Natural killer cell treated with Interleukin-12 subunit alpha and Interleukin-12 subunit beta and Interleukin-15 and Interleukin-18, amount 100 ng/mL, for 72 hours (primary cell): ENCODE measurements around the gene GMDS. TPM values are rescaled to one million over a fixed set of nuclear protein-coding genes. Genes with fewer than 3 reads are reported as not detected.
A peak's percentile ranks its signal among the peaks of the same experiment; 100 is the strongest.

Experiments
- ATAC-seq, 2 donors: fragments of 150-1000 bp; cut with Tn5 transposase in 1 of 2; sonication (Bioruptor Pico), chemical (Tn5 transposase) in 1 of 2; 2 replicates each; pipeline ENCODE4 v1.10.0; 2021
- DNase-seq: peaks from one replicate; pipeline ENCODE4 v3.0.0; 2022; ENCODE audit warnings: low spot score
- H3K27ac Mint-ChIP-seq, 2 donors: 1 replicate in 1 of 2; 2 replicates in 1 of 2; pipeline ENCODE4 v1.8.0; 2022; ENCODE audit warnings: mixed read lengths in 2 of 2, mild to moderate bottlenecking in 1 of 2, moderate library complexity in 1 of 2
- H3K27me3 Mint-ChIP-seq, 2 donors: 1 replicate in 1 of 2; 2 replicates in 1 of 2; pipeline ENCODE4 v1.8.0; 2022; ENCODE audit warnings: mixed read lengths in 2 of 2
- H3K36me3 Mint-ChIP-seq: one replicate; pipeline ENCODE4 v1.8.0; 2022; ENCODE audit warnings: mixed read lengths
- H3K4me1 Mint-ChIP-seq, 2 donors: 1 replicate in 1 of 2; 2 replicates in 1 of 2; pipeline ENCODE4 v1.8.0; 2022; ENCODE audit warnings: low read depth in 2 of 2, mixed read lengths in 2 of 2, mild to moderate bottlenecking in 1 of 2
- H3K4me3 Mint-ChIP-seq: one replicate; pipeline ENCODE4 v1.8.0; 2022; ENCODE audit warnings: mixed read lengths
- H3K9me3 Mint-ChIP-seq: 2 replicates; pipeline ENCODE4 v1.8.0; 2022; ENCODE audit warnings: mixed read lengths
- total RNA-seq, 2 donors: library from RNA; stranded (reverse); gene quantifications; one replicate each; pipeline ENCODE4 v1.2.3, GENCODE V29; 2022

Gene GMDS
- 10 to 100 TPM; 23.7 to 39.4 TPM for total RNA-seq

GRCh38 chr6:2245103-2245876, at the start of gene GMDS:
Gene GMDS (minus strand): TSS chr6:2245605.
- peak; percentile 91 for DNase-seq
- Mint-ChIP-seq H3K4me1 (peaks cover 32 to 40% of the 10 kb centered on the region in 2 donors), H3K4me3 (peak within 1 kb of the TSS; percentile 94), H3K36me3 (no peaks in the 10 kb centered on the region), H3K27ac (peak within 1 kb of the TSS; percentile 89 to 94), H3K9me3 (no peaks in the 10 kb centered on the region), H3K27me3 (no peaks in the 10 kb centered on the region)
- ATAC-seq, result peak; percentile 99

GRCh38 chr6:2285510-2285909, 40.1 kb upstream of the GMDS start:
- no peaks in the 10 kb centered on the region for H3K27me3 Mint-ChIP-seq
- H3K4me3 Mint-ChIP-seq, result no peak overlapping the region
- H3K27ac Mint-ChIP-seq, result no peak overlapping the region
- peaks cover 31% of the 10 kb centered on the region for H3K9me3 Mint-ChIP-seq
- H3K4me1 Mint-ChIP-seq, result no peaks in the 10 kb centered on the region
- peaks cover 74% of the 10 kb centered on the region for H3K36me3 Mint-ChIP-seq
- ATAC-seq (no peak), DNase-seq (no peak)

GRCh38 chr6:2275892-2276242, 30.5 kb upstream of the GMDS start:
- peaks cover 10% of the 10 kb centered on the region for H3K9me3 Mint-ChIP-seq
- no peak for ATAC-seq
- no peak overlapping the region for H3K27ac Mint-ChIP-seq
- H3K36me3 Mint-ChIP-seq, result peaks cover 41% of the 10 kb centered on the region
- no peaks in the 10 kb centered on the region for H3K4me1 Mint-ChIP-seq
- no peaks in the 10 kb centered on the region for H3K27me3 Mint-ChIP-seq
- no peak overlapping the region for H3K4me3 Mint-ChIP-seq
- no peak for DNase-seq

- H3K27me3 Mint-ChIP-seq, result no peaks in the 10 kb centered on the region
- peaks cover 34% of the 10 kb centered on the region for H3K36me3 Mint-ChIP-seq
Observed at GRCh38 chr6:2274981-2275891, 29.8 kb upstream of the GMDS start.

GRCh38 chr6:2272696-2273095, 27.3 kb upstream of the GMDS start:
- H3K36me3 Mint-ChIP-seq, result peaks cover 12% of the 10 kb centered on the region
- H3K4me3 Mint-ChIP-seq, result no peak overlapping the region
- DNase-seq (no peak), ATAC-seq (peak in 1 of 2 donors; percentile 53)
- no peaks in the 10 kb centered on the region for H3K9me3 Mint-ChIP-seq
- H3K4me1 Mint-ChIP-seq, result peaks cover 0 to 3% of the 10 kb centered on the region in 2 donors
- no peak overlapping the region for H3K27ac Mint-ChIP-seq
- H3K27me3 Mint-ChIP-seq, result no peaks in the 10 kb centered on the region

More at GRCh38 chr6:2274981-2275891, 29.8 kb upstream of the GMDS start:
- Mint-ChIP-seq H3K9me3 (peaks cover 5% of the 10 kb centered on the region), H3K27ac (no peak overlapping the region), H3K4me1 (no peaks in the 10 kb centered on the region), H3K4me3 (no peak overlapping the region)
- ATAC-seq, result no peak
- DNase-seq, result no peak

- no peaks in the 10 kb centered on the region for H3K27me3 Mint-ChIP-seq
- DNase-seq (no peak), ATAC-seq (no peak)
- H3K27ac Mint-ChIP-seq, result no peak overlapping the region
- no peaks in the 10 kb centered on the region for H3K9me3 Mint-ChIP-seq
- no peak overlapping the region for H3K4me3 Mint-ChIP-seq
- peaks cover 11% of the 10 kb centered on the region for H3K36me3 Mint-ChIP-seq
- peaks cover 0 to 3% of the 10 kb centered on the region in 2 donors for H3K4me1 Mint-ChIP-seq
Observed at GRCh38 chr6:2270054-2270453, 24.6 kb upstream of the GMDS start.

GRCh38 chr6:2266841-2267240, 21.4 kb upstream of the GMDS start:
- no peak overlapping the region for H3K4me3 Mint-ChIP-seq
- H3K4me1 Mint-ChIP-seq, result peaks cover 0 to 8% of the 10 kb centered on the region in 2 donors
- H3K36me3 Mint-ChIP-seq, result peaks cover 4% of the 10 kb centered on the region
- no peaks in the 10 kb centered on the region for H3K27me3 Mint-ChIP-seq
- no peak overlapping the region for H3K27ac Mint-ChIP-seq
- ATAC-seq, result no peak
- H3K9me3 Mint-ChIP-seq, result no peaks in the 10 kb centered on the region
- no peak for DNase-seq

GRCh38 chr6:2266031-2266795, 20.8 kb upstream of the GMDS start:
- Mint-ChIP-seq H3K4me1 (peaks cover 0 to 8% of the 10 kb centered on the region in 2 donors), H3K4me3 (no peak overlapping the region), H3K9me3 (no peaks in the 10 kb centered on the region), H3K36me3 (peaks cover 4% of the 10 kb centered on the region), H3K27ac (no peak overlapping the region), H3K27me3 (no peaks in the 10 kb centered on the region)
- no peak for ATAC-seq
- no peak for DNase-seq

- H3K27me3 Mint-ChIP-seq, result no peaks in the 10 kb centered on the region
Observed at GRCh38 chr6:2264932-2265331, 19.5 kb upstream of the GMDS start.

GRCh38 chr6:2263896-2264295, 18.5 kb upstream of the GMDS start:
- Mint-ChIP-seq H3K4me3 (no peak overlapping the region), H3K36me3 (peaks cover 4% of the 10 kb centered on the region), H3K9me3 (no peaks in the 10 kb centered on the region), H3K27me3 (no peaks in the 10 kb centered on the region), H3K4me1 (peaks cover 6 to 15% of the 10 kb centered on the region in 2 donors), H3K27ac (no peak overlapping the region)
- DNase-seq, result no peak
- ATAC-seq, result no peak

More at GRCh38 chr6:2264932-2265331, 19.5 kb upstream of the GMDS start:
- Mint-ChIP-seq H3K9me3 (no peaks in the 10 kb centered on the region), H3K4me3 (no peak overlapping the region), H3K4me1 (peaks cover 0 to 8% of the 10 kb centered on the region in 2 donors), H3K36me3 (peaks cover 4% of the 10 kb centered on the region), H3K27ac (no peak overlapping the region)
- DNase-seq (no peak), ATAC-seq (no peak)

GRCh38 chr6:2259574-2259973, 14.2 kb upstream of the GMDS start:
- H3K36me3 Mint-ChIP-seq, result peaks cover 6% of the 10 kb centered on the region
- no peak for ATAC-seq
- no peak overlapping the region for H3K4me3 Mint-ChIP-seq
- peaks cover 8 to 10% of the 10 kb centered on the region in 2 donors for H3K4me1 Mint-ChIP-seq
- DNase-seq, result no peak
- no peaks in the 10 kb centered on the region for H3K9me3 Mint-ChIP-seq
- no peak overlapping the region for H3K27ac Mint-ChIP-seq
- no peaks in the 10 kb centered on the region for H3K27me3 Mint-ChIP-seq

- no peak overlapping the region for H3K4me3 Mint-ChIP-seq
- no peak overlapping the region for H3K27ac Mint-ChIP-seq
- DNase-seq (no peak), ATAC-seq (no peak)
- H3K4me1 Mint-ChIP-seq, result peaks cover 7 to 10% of the 10 kb centered on the region in 2 donors
- H3K9me3 Mint-ChIP-seq, result no peaks in the 10 kb centered on the region
- H3K36me3 Mint-ChIP-seq, result peaks cover 6% of the 10 kb centered on the region
- H3K27me3 Mint-ChIP-seq, result no peaks in the 10 kb centered on the region
Observed at GRCh38 chr6:2259002-2259494, 13.6 kb upstream of the GMDS start.

GRCh38 chr6:2258112-2258511, 12.7 kb upstream of the GMDS start:
- DNase-seq (no peak), ATAC-seq (no peak)
- peaks cover 6% of the 10 kb centered on the region for H3K36me3 Mint-ChIP-seq
- H3K4me3 Mint-ChIP-seq, result no peak overlapping the region
- H3K27ac Mint-ChIP-seq, result no peak overlapping the region
- no peaks in the 10 kb centered on the region for H3K27me3 Mint-ChIP-seq
- no peaks in the 10 kb centered on the region for H3K9me3 Mint-ChIP-seq
- peaks cover 7 to 10% of the 10 kb centered on the region in 2 donors for H3K4me1 Mint-ChIP-seq
